Psoas muscle (tissue), 8 donors: ENCODE measurements around the gene FUBP3. TPM values are rescaled to one million over a fixed set of nuclear protein-coding genes. Genes with fewer than 3 reads are reported as not detected.

Experiments used
- ATAC-seq, 4 donors: fragments of 200-7000 bp; cut with Tn5 transposase; one replicate each; pipeline ENCODE4 v1.9.1; 2020; ENCODE audit warnings: moderate library complexity in 3 of 4, mild to moderate bottlenecking in 2 of 4
- DNase-seq, 2 donors: peaks; one replicate each; pipeline ENCODE4 v3.0.0-alpha.2; 2020
- H3K27ac ChIP-seq: fragments of 200-600 bp; one replicate; pipeline ENCODE4 v1.8.0; 2022
- H3K27me3 ChIP-seq, 3 donors: fragments of 200-600 bp in 1 of 3; one replicate each; pipeline versions ENCODE4 v1.6.1 to v1.8.0; 2013 to 2022; ENCODE audit warnings: low read length in 2 of 3, mild to moderate bottlenecking in 2 of 3, moderate library complexity in 1 of 3; ENCODE audit not compliant: insufficient read depth in 3 of 3
- H3K36me3 ChIP-seq, 2 donors: fragments of 200-600 bp in 1 of 2; one replicate each; pipeline versions ENCODE4 v1.6.1 to v1.8.0; 2013 to 2022; ENCODE audit warnings: low read depth in 1 of 2, mild to moderate bottlenecking in 1 of 2, moderate library complexity in 1 of 2; ENCODE audit not compliant: insufficient read depth in 1 of 2
- H3K4me1 ChIP-seq: fragments of 200-600 bp; one replicate; pipeline ENCODE4 v1.8.0; 2022
- H3K4me3 ChIP-seq: fragments of 200-600 bp; one replicate; pipeline ENCODE4 v1.8.0; 2022; ENCODE audit warnings: mild to moderate bottlenecking
- H3K9me3 ChIP-seq: fragments of 200-600 bp; one replicate; pipeline ENCODE4 v1.8.0; 2022
- WGBS, 3 donors: extraction: QIAGEN DNeasy Blood & Tissue Kit; methylation state at CpG; one replicate each; pipeline versions ENCODE4 v1.1.6 to v1.1.7; 2013; 5-methylcytosine and 5-hydroxymethylcytosine counted together
- intact Hi-C, 2 donors: fragments of 100-400 bp; cut with DNase I; formaldehyde crosslinking; loops; one replicate each; pipeline versions ENCODE4 v1.11.0 to v1.14.2; 2022
- polyA plus RNA-seq, 3 donors: library from polyadenylated mRNA; stranded (reverse); fragments of 200-250 nt; gene quantifications; one replicate each; pipeline ENCODE4 v1.2.3, GENCODE V29; 2013
- total RNA-seq, 4 donors: library from RNA; stranded (reverse); fragmentation: NEBNext Ultra II Directional in 2 of 4; extraction: Animal tissue kit (Norgen Biotek cat#: 25700) in 2 of 4; gene quantifications; one replicate each; pipeline versions ENCODE4 v1.2.1 to v1.2.4, GENCODE V29; 2021 to 2023
- TF ChIP-seq, protein P1 (sequence below): fragments of 200-600 bp; IDR thresholded peaks from one replicate; pipeline ENCODE4 v1.8.0; 2022; ENCODE audit warnings: antibody characterized with exemption
- donor health status: healthy with polysubstance abuse.
- donor health status: DM: no; HTN: no; CAD: no; lungs with moderate emphysema.
- donor health status: Bipolar disorder and iron deficiency.
- donor health status: healthy.
- donor health status: DM: yes; HTN: yes; CAD: no.
- donor health status: DM: no; HTN: no; CAD: no.
- donor health status: DM: no; HTN: no; CAD: no.
- donor health status: DM: yes; HTN: yes; CAD: no.

FUBP3 gene
- total and polyA plus RNA-seq, 7 donors, result 7.5 to 20.7 (median 16.3) TPM

DNA sequence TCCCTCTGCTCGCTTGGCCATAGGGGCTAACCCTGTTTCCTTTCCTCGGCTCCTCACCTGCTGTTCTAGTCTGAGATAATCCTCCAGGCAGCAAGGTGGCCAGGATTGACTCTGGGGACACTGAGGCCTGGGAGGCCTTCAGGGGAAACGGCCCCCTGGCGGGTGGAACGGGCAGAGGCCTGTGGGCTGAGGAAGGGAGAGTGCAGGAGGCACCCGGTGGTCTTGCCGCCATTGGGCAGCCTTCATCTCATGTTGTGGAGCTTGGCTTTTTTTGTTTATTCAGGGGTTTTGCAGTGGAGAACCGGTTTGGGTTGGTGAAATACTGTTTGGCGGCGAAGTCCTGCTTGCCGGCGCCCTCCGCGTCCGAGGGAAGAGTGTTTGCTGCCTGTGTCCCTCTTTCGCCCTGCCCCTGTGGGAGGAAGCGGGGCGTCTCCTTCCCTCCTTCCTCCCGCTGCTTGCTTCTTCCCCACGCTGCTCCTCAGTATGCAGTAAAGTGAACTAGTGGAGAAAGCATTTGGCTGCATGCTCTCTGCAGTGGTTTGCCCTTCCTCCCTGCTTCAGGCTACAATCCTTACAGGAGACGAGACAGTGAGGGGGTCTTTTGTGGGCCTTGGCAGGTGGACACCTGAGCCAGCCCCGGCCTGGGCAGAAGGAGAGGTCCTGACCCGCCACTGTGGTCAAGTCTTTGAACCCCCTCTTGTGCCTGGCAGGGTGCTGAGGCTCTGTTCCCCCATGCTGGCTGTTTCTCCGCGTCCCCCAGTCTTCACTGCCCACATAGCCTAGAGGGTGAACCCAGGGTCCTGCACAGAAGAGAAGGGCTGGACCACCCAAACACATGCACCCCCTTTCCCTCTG lies 54.2 kb downstream of the FUBP3 start:
- Histone ChIP-seq H3K36me3 (peaks cover 8 to 100% of the 10 kb centered on the region in 2 donors), H3K9me3 (no peaks in the 10 kb centered on the region), H3K27ac (no peak overlapping the region), H3K4me1 (no peaks in the 10 kb centered on the region), H3K4me3 (no peak overlapping the region), H3K27me3 (no peaks in the 10 kb centered on the region)
- intact Hi-C loops, result no loop called here
- TF ChIP-seq, protein P1, sequence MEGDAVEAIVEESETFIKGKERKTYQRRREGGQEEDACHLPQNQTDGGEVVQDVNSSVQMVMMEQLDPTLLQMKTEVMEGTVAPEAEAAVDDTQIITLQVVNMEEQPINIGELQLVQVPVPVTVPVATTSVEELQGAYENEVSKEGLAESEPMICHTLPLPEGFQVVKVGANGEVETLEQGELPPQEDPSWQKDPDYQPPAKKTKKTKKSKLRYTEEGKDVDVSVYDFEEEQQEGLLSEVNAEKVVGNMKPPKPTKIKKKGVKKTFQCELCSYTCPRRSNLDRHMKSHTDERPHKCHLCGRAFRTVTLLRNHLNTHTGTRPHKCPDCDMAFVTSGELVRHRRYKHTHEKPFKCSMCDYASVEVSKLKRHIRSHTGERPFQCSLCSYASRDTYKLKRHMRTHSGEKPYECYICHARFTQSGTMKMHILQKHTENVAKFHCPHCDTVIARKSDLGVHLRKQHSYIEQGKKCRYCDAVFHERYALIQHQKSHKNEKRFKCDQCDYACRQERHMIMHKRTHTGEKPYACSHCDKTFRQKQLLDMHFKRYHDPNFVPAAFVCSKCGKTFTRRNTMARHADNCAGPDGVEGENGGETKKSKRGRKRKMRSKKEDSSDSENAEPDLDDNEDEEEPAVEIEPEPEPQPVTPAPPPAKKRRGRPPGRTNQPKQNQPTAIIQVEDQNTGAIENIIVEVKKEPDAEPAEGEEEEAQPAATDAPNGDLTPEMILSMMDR, result no peak
- WGBS, 3 donors, result 88 to 96% (median 93%) methylated on average over 24 to 25 of the region's 25 CpGs
- ATAC-seq (no peak), DNase-seq (peak in 1 of 2 donors; percentile 29)

DNA sequence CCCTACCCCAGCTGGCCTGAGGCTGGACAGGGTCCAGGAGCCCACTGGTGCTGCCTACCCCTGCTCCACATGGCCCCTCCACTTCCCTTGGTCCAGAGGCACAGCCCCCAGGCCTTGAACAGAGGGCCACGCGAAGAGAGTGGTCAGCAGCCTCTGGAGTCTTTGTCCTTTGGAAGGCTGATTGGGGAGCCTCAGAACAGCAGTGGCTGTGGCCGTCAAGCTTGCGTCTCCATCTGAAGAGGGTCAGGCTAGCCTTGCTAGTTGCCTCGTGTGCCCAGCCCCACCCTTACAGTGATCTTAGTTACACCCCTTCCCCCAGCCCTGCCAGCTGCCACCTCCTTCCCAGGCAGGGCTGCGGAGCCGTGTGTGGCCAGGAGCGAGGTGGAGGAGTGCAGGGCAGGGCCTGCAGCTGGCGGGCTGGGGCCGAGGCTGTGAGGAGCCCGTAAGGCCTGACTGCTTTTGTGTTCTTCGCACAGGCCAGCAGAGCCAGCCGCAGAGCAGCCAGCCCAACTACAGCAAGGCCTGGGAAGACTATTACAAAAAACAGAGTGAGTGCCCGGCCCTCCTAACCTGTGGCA lies 54.9 kb downstream of the FUBP3 start:
- intact Hi-C loops, result no loop called here
- peak in 1 of 2 donors; percentile 44 for DNase-seq
- no peaks in the 10 kb centered on the region for H3K27me3 ChIP-seq
- 87 to 92% (median 91%) methylated on average over 13 to 14 of the region's 14 CpGs for WGBS, 3 donors
- H3K4me3 ChIP-seq, result no peak overlapping the region
- H3K4me1 ChIP-seq, result no peaks in the 10 kb centered on the region
- no peaks in the 10 kb centered on the region for H3K9me3 ChIP-seq
- peaks cover 8 to 93% of the 10 kb centered on the region in 2 donors for H3K36me3 ChIP-seq
- TF ChIP-seq, protein P1, result no peak
- no peak overlapping the region for H3K27ac ChIP-seq
- no peak for ATAC-seq

DNA sequence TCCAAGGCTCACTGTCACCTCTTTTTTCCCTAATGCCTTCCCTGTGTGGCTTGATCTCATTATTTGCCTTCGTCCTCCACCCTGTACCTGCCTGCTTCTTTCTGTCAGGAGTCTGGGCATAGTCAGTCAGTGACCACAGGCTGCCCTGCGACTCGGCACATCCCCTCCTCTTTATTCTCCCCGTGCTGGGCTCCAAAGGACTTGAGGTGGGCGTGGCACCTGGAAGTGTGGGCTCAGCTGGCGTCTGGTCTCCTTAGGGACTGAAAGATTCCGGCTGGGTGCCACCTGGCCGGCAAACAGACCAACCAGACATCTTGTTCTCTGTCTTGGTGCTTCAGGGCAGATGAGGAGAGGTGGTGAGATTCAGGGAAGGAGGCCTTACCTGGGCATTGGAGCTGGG lies 55.4 kb downstream of the FUBP3 start:
- DNase-seq, result peak in 1 of 2 donors; percentile 23
- 77 to 86% (median 77%) methylated on average over 8 of the region's 8 CpGs for WGBS, 3 donors
- Histone ChIP-seq H3K27me3 (no peaks in the 10 kb centered on the region), H3K9me3 (no peaks in the 10 kb centered on the region), H3K36me3 (peaks cover 8 to 87% of the 10 kb centered on the region in 2 donors), H3K4me3 (no peak overlapping the region), H3K4me1 (no peaks in the 10 kb centered on the region), H3K27ac (no peak overlapping the region)
- ATAC-seq, result no peak
- TF ChIP-seq, protein P1, result no peak
- intact Hi-C loops, result no loop called here

DNA sequence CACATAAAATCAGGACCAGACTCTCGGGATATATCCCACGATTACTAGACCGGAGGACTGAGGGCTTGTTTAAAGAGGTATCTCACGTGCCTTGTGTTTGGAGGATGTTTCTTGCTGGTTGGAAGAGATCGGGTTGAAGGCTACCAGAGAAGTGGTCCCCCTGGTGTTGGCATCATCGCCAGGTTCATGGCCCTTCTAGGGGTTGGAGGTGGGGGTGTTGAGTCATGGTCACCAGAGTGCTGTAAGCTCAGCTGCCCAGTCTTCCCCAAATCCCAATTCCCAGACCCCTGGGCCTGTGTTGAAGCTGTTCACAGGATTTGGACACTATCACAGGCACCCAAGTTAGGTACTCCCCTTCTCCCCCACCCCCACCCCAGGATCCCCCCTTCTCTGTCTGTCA lies 55.9 kb downstream of the FUBP3 start:
- H3K27ac ChIP-seq, result no peak overlapping the region
- H3K36me3 ChIP-seq, result peaks cover 8 to 82% of the 10 kb centered on the region in 2 donors
- 91 to 93% (median 92%) methylated on average over 6 of the region's 6 CpGs for WGBS, 3 donors
- TF ChIP-seq, protein P1, result no peak
- no peak overlapping the region for H3K4me3 ChIP-seq
- H3K27me3 ChIP-seq, result no peaks in the 10 kb centered on the region
- DNase-seq, result no peak
- H3K9me3 ChIP-seq, result no peaks in the 10 kb centered on the region
- ATAC-seq, result no peak
- intact Hi-C loops, result no loop called here
- H3K4me1 ChIP-seq, result no peaks in the 10 kb centered on the region
